Measurements from ENCODE around the gene NT5C.
"Not testable (repeated sequence)": the region's sequence is repeated elsewhere in the genome, so short reads cannot be mapped to it uniquely, and the experiment has no call there.

The NT5C gene

DNA sequence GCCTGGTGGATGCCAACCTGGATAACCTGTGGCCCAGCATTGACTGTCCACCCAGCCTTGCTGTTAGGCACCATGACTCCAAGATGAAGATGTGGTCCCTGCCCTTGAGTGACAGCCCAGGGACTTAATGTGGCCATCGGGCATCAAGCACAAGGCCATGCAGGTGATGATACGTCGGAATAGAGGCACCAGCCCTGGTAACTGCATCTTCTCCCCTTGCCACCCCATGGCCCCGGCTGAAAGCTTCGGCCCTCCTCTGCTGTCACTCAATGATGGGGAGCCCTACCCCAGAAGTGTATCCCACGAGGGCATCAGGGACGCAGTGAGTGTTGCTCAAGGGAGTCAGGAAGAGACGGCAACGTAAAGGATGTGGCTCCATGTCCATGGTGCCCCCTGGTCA is 2.0 kb downstream of the NT5C start:
- H2AFZ ChIP-seq (ENCODE audit: low read depth): no peak overlapping the region
- no peaks in the 10 kb centered on the region for H3K27me3 ChIP-seq (ENCODE audit: insufficient read depth, low read depth)
- H3K79me2 ChIP-seq (ENCODE audit: insufficient read depth, low read depth): peaks cover 8% of the 10 kb centered on the region; the same call in 1 of the 2 replicates
- no peaks in the 10 kb centered on the region for H4K20me1 ChIP-seq (ENCODE audit: insufficient read depth)
- no peak overlapping the region for H3K9ac ChIP-seq
- H3K4me1 ChIP-seq (ENCODE audit: low read depth, poor library complexity, severe bottlenecking): peaks cover 34% of the 10 kb centered on the region
- H3K4me2 ChIP-seq: no peak overlapping the region; the same call in 1 of the 2 replicates
- no peak overlapping the region for H3K27ac ChIP-seq
- no peaks in the 10 kb centered on the region for H3K36me3 ChIP-seq (ENCODE audit: insufficient read depth)
- no peak overlapping the region for H3K4me3 ChIP-seq (IDR thresholded peaks at IDR 0.05; ENCODE audit: insufficient read depth, low read depth, low read length)
- TF ChIP-seq CTCF (conservative IDR thresholded peaks at IDR 0.05; ENCODE audit: low read depth, low read length): no peak

DNA sequence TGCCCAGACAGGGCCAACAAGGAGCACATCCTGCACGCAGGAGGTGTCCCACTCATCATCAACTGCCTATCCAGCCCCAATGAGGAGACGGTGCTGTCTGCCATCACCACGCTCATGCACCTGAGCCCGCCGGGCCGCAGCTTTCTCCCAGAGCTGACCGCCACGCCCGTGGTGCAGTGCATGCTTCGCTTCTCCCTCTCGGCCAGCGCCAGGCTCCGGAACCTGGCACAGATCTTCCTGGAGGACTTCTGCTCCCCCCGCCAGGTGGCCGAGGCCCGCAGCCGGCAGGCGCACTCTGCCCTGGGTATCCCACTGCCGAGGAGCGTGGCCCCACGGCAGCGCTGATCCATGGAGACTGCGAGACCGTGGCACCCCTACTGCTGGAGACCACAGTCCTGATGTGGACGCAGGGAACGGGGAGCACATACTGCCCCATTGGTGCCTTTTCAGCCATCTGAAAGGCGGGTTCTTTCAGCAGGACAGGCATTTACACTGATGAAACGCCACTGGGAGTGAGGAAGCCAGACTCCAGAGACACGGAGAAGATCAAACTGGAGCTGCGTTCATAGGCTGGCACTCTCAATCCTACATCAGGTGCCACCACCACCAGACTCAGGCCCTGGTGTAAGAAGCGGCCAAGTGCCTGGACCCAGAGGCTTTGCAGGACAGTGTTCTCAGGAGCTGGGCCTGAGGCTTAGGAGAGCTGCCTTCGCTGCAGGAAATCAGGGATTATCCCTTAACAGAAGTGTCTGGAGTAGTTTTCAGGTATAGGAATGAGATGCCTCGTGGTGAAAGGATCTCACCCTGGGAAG is 2.6 kb downstream of the NT5C start:
- H3K79me2 ChIP-seq (ENCODE audit: insufficient read depth, low read depth): peaks cover 8% of the 10 kb centered on the region; the same call in 1 of the 2 replicates
- H3K27ac ChIP-seq: no peak overlapping the region
- H3K36me3 ChIP-seq (ENCODE audit: insufficient read depth): no peaks in the 10 kb centered on the region
- no peak overlapping the region for H3K9ac ChIP-seq
- no peak overlapping the region for H3K4me3 ChIP-seq (IDR thresholded peaks at IDR 0.05; ENCODE audit: insufficient read depth, low read depth, low read length)
- no peaks in the 10 kb centered on the region for H4K20me1 ChIP-seq (ENCODE audit: insufficient read depth)
- H2AFZ ChIP-seq (ENCODE audit: low read depth): no peak overlapping the region
- H3K4me2 ChIP-seq: no peak overlapping the region
- H3K4me1 ChIP-seq (ENCODE audit: low read depth, poor library complexity, severe bottlenecking): peaks cover 37% of the 10 kb centered on the region
- no peaks in the 10 kb centered on the region for H3K27me3 ChIP-seq (ENCODE audit: insufficient read depth, low read depth)
- no peak for TF ChIP-seq CTCF (conservative IDR thresholded peaks at IDR 0.05; ENCODE audit: low read depth, low read length)

DNA sequence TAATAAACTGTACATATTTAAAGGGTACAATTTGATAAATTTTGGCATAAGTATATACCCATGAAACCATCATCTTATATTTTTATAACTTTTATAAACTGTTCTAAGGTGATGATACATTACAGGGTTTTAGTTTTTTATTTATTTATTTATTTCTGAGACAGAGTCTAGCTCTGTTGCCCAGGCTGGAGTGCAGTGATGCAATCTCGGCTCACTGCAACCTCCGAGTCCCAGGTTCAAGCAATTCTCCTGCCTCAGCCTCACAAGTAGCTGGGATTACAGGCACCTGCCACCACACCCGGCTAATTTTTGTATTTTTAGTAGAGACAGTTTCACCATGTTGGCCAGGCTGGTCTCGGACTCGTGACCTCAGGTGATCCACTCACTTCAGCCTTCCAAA is 3.6 kb downstream of the NT5C start:
- H3K27ac ChIP-seq, H3K4me2 ChIP-seq: not testable (repeated sequence)

DNA sequence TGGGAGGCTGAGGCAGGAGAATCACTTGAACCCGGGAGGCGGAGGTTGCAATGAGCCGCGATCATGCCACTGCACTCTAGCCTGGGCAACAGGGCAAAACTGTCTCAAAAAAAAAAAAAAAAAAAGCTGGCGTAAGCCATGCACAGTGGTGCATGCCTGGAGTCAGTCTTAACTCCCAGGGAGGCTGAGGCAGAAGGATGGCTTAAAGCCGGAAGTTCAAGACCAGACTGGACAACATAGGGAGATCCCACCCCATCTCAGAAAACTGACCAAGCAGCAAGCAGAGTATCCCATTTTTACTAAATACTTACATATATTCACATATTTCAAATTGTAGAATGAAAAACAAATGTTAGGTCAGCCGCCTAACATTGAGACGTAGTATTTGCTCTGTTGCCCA is 4.6 kb downstream of the NT5C start:
- Histone ChIP-seq H2AFZ (ENCODE audit: low read depth) (no peak overlapping the region), H3K36me3 (ENCODE audit: insufficient read depth) (no peaks in the 10 kb centered on the region), H3K4me1 (ENCODE audit: low read depth, poor library complexity, severe bottlenecking) (peaks cover 24% of the 10 kb centered on the region), H3K9ac (no peak overlapping the region), H3K4me3 (IDR thresholded peaks at IDR 0.05; ENCODE audit: insufficient read depth, low read depth, low read length) (no peak overlapping the region), H3K79me2 (ENCODE audit: insufficient read depth, low read depth) (peaks cover 8% of the 10 kb centered on the region; the same call in 1 of the 2 replicates), H3K27me3 (ENCODE audit: insufficient read depth, low read depth) (no peaks in the 10 kb centered on the region), H3K4me2 (no peak overlapping the region), H4K20me1 (ENCODE audit: insufficient read depth) (no peaks in the 10 kb centered on the region), H3K27ac (no peak overlapping the region)
- TF ChIP-seq CTCF (conservative IDR thresholded peaks at IDR 0.05; ENCODE audit: low read depth, low read length): no peak

More for the DNA sequence above, 3.6 kb downstream of the NT5C start:
- H2AFZ ChIP-seq (ENCODE audit: low read depth); H3K9ac ChIP-seq; H3K4me3 ChIP-seq (IDR thresholded peaks at IDR 0.05; ENCODE audit: insufficient read depth, low read depth, low read length); H4K20me1 ChIP-seq (ENCODE audit: insufficient read depth); H3K27me3 ChIP-seq (ENCODE audit: insufficient read depth, low read depth); H3K36me3 ChIP-seq (ENCODE audit: insufficient read depth); H3K79me2 ChIP-seq (ENCODE audit: insufficient read depth, low read depth): not testable (repeated sequence)
- H3K4me1 ChIP-seq (ENCODE audit: low read depth, poor library complexity, severe bottlenecking): peaks cover 31% of the 10 kb centered on the region

DNA sequence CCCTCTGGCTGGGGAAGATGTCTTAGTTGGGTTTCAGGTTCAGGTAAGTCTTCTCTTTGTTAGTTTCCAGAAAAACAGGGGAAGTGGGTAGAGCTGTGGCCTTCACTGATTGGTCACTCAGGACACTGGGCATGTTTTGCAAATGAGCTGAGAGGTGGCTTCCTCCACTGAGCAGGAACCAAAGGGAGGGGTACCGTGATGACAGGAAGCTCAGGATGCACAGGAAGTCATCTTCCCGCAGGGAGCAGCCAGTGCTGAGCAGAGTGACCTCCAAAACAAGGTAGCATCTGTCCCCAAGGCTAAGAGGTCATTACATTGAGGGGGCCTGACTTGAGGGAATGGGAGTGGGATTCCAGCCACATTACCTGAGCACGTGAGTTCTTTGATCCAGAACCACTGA is 5.6 kb downstream of the NT5C start:
- TF ChIP-seq CTCF (conservative IDR thresholded peaks at IDR 0.05; ENCODE audit: low read depth, low read length): no peak
- Histone ChIP-seq H3K9ac (no peak overlapping the region), H3K36me3 (ENCODE audit: insufficient read depth) (no peaks in the 10 kb centered on the region), H3K27me3 (ENCODE audit: insufficient read depth, low read depth) (no peaks in the 10 kb centered on the region), H3K4me3 (IDR thresholded peaks at IDR 0.05; ENCODE audit: insufficient read depth, low read depth, low read length) (no peak overlapping the region), H3K79me2 (ENCODE audit: insufficient read depth, low read depth) (peaks cover 7% of the 10 kb centered on the region; the same call in 1 of the 2 replicates), H4K20me1 (ENCODE audit: insufficient read depth) (no peaks in the 10 kb centered on the region), H2AFZ (ENCODE audit: low read depth) (no peak overlapping the region), H3K4me1 (ENCODE audit: low read depth, poor library complexity, severe bottlenecking) (peaks cover 22% of the 10 kb centered on the region), H3K27ac (no peak overlapping the region), H3K4me2 (no peak overlapping the region)

Data from KMS-11 (cell line).